Measurements from ENCODE around the gene NEK7.

GRCh38 chr1:198320759-198321158, 164.0 kb downstream of the NEK7 start:
- TF ChIP-seq, protein P1, sequence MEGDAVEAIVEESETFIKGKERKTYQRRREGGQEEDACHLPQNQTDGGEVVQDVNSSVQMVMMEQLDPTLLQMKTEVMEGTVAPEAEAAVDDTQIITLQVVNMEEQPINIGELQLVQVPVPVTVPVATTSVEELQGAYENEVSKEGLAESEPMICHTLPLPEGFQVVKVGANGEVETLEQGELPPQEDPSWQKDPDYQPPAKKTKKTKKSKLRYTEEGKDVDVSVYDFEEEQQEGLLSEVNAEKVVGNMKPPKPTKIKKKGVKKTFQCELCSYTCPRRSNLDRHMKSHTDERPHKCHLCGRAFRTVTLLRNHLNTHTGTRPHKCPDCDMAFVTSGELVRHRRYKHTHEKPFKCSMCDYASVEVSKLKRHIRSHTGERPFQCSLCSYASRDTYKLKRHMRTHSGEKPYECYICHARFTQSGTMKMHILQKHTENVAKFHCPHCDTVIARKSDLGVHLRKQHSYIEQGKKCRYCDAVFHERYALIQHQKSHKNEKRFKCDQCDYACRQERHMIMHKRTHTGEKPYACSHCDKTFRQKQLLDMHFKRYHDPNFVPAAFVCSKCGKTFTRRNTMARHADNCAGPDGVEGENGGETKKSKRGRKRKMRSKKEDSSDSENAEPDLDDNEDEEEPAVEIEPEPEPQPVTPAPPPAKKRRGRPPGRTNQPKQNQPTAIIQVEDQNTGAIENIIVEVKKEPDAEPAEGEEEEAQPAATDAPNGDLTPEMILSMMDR (IDR thresholded peaks at IDR 0.05): no peak
- no peak for TF ChIP-seq POLR2A (IDR thresholded peaks at IDR 0.05)

Data from upper lobe of left lung (tissue), 4 donors.